ENCODE measurements around the gene SLC22A16. TPM values are rescaled to one million over a fixed set of nuclear protein-coding genes. Genes with fewer than 3 reads are reported as not detected.

The SLC22A16 gene
- total RNA-seq, 1 experiment from 2014 or later, result not detected

DNA sequence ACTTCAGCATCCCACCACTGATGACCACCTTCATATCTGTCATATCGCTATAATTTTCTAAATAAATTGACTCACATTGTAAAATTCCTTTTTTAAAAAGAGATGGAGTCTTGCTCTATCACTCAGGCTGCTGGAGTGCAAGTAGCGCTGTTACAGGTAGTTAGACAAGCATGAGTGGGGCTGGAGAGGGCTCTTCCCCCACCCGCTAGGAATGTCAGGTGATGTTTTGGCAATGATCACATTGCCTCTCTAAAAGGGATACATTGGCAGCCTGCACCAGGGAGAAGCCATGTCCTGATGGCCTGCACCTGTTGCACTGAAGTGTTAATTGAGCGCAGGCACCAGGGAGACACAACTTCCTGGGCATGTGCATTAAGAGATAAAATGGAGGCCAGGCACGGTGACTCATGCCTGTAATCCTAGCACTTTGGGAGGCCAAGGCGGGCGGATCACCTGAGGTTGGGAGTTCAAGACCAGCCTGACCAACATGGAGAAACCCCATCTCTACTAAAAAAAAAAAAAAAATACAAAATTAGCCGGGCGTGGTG, 16.9 kb upstream of the SLC22A16 start:
- no peaks in the 10 kb centered on the region for H3K9me3 ChIP-seq (ENCODE audit: insufficient read depth, low read depth)
- H3K4me3 ChIP-seq, result no peak overlapping the region
- H4K20me1 ChIP-seq (ENCODE audit: insufficient read depth), result no peaks in the 10 kb centered on the region
- no peak overlapping the region for H2AFZ ChIP-seq
- no TSS peak for BruUV-seq (replicated peaks)
- no peaks in the 10 kb centered on the region for H3K27me3 ChIP-seq (ENCODE audit: insufficient read depth, low read depth)
- no peak for DNase-seq
- no peak overlapping the region for H3K4me2 ChIP-seq
- H3K36me3 ChIP-seq (ENCODE audit: low read depth), result no peaks in the 10 kb centered on the region
- TF ChIP-seq, protein P1, sequence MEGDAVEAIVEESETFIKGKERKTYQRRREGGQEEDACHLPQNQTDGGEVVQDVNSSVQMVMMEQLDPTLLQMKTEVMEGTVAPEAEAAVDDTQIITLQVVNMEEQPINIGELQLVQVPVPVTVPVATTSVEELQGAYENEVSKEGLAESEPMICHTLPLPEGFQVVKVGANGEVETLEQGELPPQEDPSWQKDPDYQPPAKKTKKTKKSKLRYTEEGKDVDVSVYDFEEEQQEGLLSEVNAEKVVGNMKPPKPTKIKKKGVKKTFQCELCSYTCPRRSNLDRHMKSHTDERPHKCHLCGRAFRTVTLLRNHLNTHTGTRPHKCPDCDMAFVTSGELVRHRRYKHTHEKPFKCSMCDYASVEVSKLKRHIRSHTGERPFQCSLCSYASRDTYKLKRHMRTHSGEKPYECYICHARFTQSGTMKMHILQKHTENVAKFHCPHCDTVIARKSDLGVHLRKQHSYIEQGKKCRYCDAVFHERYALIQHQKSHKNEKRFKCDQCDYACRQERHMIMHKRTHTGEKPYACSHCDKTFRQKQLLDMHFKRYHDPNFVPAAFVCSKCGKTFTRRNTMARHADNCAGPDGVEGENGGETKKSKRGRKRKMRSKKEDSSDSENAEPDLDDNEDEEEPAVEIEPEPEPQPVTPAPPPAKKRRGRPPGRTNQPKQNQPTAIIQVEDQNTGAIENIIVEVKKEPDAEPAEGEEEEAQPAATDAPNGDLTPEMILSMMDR (conservative IDR thresholded peaks at IDR 0.05), result no peak
- CTCF ChIA-PET, result no interaction called here
- POLR2A ChIA-PET (ENCODE audit: unreplicated experiment), result interaction anchor here (0.7 kb wide), 1 partner anchor 493 kb away, joined by 3 read pairs; no protein-coding TSS in a partner anchor
- no peaks in the 10 kb centered on the region for H3K79me2 ChIP-seq (ENCODE audit: low read depth)
- H3K27ac ChIP-seq, result no peak overlapping the region
- 0 out of 2 replicates have a peak, but pooled peaks cover 7% of the 10 kb centered on the region for H3K4me1 ChIP-seq (replicated peaks; ENCODE audit: insufficient read depth)
- no peaks in the 10 kb centered on the region for H3F3A ChIP-seq (ENCODE audit: insufficient read depth, low read depth)
- intact Hi-C loops (cut with micrococcal nuclease; ENCODE audit: unreplicated experiment), result no loop called here
- no peaks in the 10 kb centered on the region for H3K9me2 ChIP-seq (ENCODE audit: insufficient read depth)

DNA sequence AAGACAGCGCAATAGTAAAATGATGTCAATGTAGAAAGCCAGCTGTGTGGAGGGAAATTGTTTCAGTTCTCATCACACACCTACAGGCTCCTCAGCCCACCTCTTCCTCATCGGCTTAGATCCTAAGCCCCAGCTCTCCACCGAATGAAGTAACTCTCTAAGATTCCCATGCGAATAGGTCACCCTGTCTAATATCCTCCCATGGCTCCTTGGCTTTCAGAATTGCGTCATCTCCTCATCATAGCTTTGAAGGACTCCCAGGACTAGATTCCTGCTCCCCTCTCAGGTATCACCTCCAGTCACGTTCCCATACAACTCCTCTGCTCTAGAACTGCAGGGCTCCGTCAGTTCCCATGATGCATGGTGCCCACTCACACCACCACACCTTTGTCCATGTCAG, 16.2 kb upstream of the SLC22A16 start:
- no peaks in the 10 kb centered on the region for H3K9me2 ChIP-seq (ENCODE audit: insufficient read depth)
- no peaks in the 10 kb centered on the region for H3K27me3 ChIP-seq (ENCODE audit: insufficient read depth, low read depth)
- CTCF ChIA-PET, result no interaction called here
- BruUV-seq (replicated peaks), result no TSS peak
- no peaks in the 10 kb centered on the region for H3K36me3 ChIP-seq (ENCODE audit: low read depth)
- intact Hi-C loops (cut with micrococcal nuclease; ENCODE audit: unreplicated experiment), result no loop called here
- H2AFZ ChIP-seq, result no peak overlapping the region
- no peaks in the 10 kb centered on the region for H3F3A ChIP-seq (ENCODE audit: insufficient read depth, low read depth)
- H3K27ac ChIP-seq, result no peak overlapping the region
- 0 out of 2 replicates have a peak, but pooled peaks cover 7% of the 10 kb centered on the region for H3K4me1 ChIP-seq (replicated peaks; ENCODE audit: insufficient read depth)
- POLR2A ChIA-PET (ENCODE audit: unreplicated experiment), result interaction anchor here (0.6 to 0.7 kb wide), 3 partner anchors 84 to 494 kb away, joined by 3 to 7 read pairs (median 4); no protein-coding TSS in a partner anchor
- H4K20me1 ChIP-seq (ENCODE audit: insufficient read depth), result no peaks in the 10 kb centered on the region
- no peaks in the 10 kb centered on the region for H3K79me2 ChIP-seq (ENCODE audit: low read depth)
- no peak overlapping the region for H3K4me3 ChIP-seq
- DNase-seq, result no peak
- no peak overlapping the region for H3K4me2 ChIP-seq
- no peaks in the 10 kb centered on the region for H3K9me3 ChIP-seq (ENCODE audit: insufficient read depth, low read depth)
- TF ChIP-seq, protein P1 (conservative IDR thresholded peaks at IDR 0.05), result no peak
- no peak for TF ChIP-seq EZH2 (IDR thresholded peaks at IDR 0.05; ENCODE audit: low read depth)

DNA sequence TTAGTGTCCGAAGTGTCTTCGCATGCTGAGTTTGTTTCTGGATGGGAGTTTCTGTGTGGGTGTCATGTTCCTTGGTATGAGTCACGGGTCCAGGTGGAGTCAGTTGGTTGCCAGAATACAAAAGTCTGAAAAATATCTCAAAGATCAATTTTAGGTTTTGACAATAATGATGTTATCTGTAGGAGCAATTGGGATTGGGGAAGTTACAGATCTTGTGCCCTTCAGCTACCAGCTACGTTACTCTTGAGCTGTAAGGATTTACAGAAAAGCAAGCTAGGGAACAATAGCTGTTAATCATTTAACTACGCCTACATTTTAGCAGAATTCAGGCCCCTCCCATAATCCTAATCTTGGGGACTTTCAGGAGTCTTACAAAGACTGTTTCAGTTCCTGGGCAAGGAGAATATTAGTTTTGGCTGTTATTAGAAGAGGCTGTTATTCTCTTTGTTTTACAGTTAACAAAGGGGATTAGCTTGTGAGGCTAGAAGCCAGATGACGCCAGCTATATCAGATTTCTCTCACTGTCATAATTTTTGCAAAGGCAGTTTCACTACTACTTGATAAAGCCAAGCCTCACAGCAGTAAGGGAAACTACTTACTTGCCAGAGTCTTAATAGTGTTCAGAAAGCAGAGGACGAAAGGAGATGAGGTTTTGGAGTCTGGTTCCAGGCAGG, 15.4 kb upstream of the SLC22A16 start:
- Histone ChIP-seq H3K27ac (no peak overlapping the region), H3K9me2 (ENCODE audit: insufficient read depth) (no peaks in the 10 kb centered on the region), H3F3A (ENCODE audit: insufficient read depth, low read depth) (no peaks in the 10 kb centered on the region), H3K9me3 (ENCODE audit: insufficient read depth, low read depth) (no peaks in the 10 kb centered on the region), H3K4me3 (no peak overlapping the region), H3K4me2 (no peak overlapping the region), H3K36me3 (ENCODE audit: low read depth) (no peaks in the 10 kb centered on the region), H3K79me2 (ENCODE audit: low read depth) (no peaks in the 10 kb centered on the region), H3K4me1 (replicated peaks; ENCODE audit: insufficient read depth) (0 out of 2 replicates have a peak, but pooled peaks cover 7% of the 10 kb centered on the region), H3K27me3 (ENCODE audit: insufficient read depth, low read depth) (no peaks in the 10 kb centered on the region), H2AFZ (no peak overlapping the region), H4K20me1 (ENCODE audit: insufficient read depth) (no peaks in the 10 kb centered on the region)
- TF ChIP-seq EZH2 (IDR thresholded peaks at IDR 0.05; ENCODE audit: low read depth), result no peak
- TF ChIP-seq, protein P1 (conservative IDR thresholded peaks at IDR 0.05), result no peak
- intact Hi-C loops (cut with micrococcal nuclease; ENCODE audit: unreplicated experiment), result no loop called here
- no TSS peak for BruUV-seq (replicated peaks)
- ChIA-PET POLR2A (ENCODE audit: unreplicated experiment) (interaction anchor here (0.6 to 0.7 kb wide), 4 partner anchors 312 to 630 kb away, joined by 3 to 10 read pairs (median 6); partner anchors contain the start of gene WASF1), CTCF (interaction anchor here (0.6 kb wide), 1 partner anchor 27 kb away, joined by 3 read pairs; no protein-coding TSS in a partner anchor)
- peak in 1 of 2 experiments; percentile 31 for DNase-seq

Data from PC-9 (cell line).